H9 (cell line): ENCODE measurements around the gene GSTO1. TPM values are rescaled to one million over a fixed set of nuclear protein-coding genes. Genes with fewer than 3 reads are reported as not detected.

Experiments
- DNase-seq: peaks from one replicate; pipeline ENCODE4 v3.0.0-alpha.2; 2017
- H2AFZ ChIP-seq: one replicate; pipeline ENCODE4 v1.6.1; 2013; ENCODE audit warnings: mild to moderate bottlenecking, low read length, control low read depth, moderate library complexity
- H2AK5ac ChIP-seq: 2 replicates; pipeline ENCODE4 v1.6.1; 2013; ENCODE audit warnings: low read length, control low read depth, mixed read lengths; ENCODE audit not compliant: insufficient read length
- H2BK120ac ChIP-seq: one replicate; pipeline ENCODE4 v1.6.1; 2013; ENCODE audit warnings: low read depth, mild to moderate bottlenecking, low read length, control low read depth, inconsistent platforms; ENCODE audit not compliant: poor library complexity, severe bottlenecking
- H2BK12ac ChIP-seq: 2 replicates; pipeline ENCODE4 v1.6.1; 2013; ENCODE audit warnings: low read length, control low read depth, mixed read lengths, low read depth; ENCODE audit not compliant: insufficient read length
- H2BK15ac ChIP-seq: 2 replicates; pipeline ENCODE4 v1.6.1; 2013; ENCODE audit warnings: low read depth, low read length, control low read depth
- H2BK20ac ChIP-seq: one replicate; pipeline ENCODE4 v1.6.1; 2013; ENCODE audit warnings: low read depth, mild to moderate bottlenecking, low read length, control low read depth, inconsistent platforms; ENCODE audit not compliant: poor library complexity, severe bottlenecking
- H2BK5ac ChIP-seq: 2 replicates; pipeline ENCODE4 v1.6.1; 2013; ENCODE audit warnings: low read length, control low read depth, mixed read lengths; ENCODE audit not compliant: insufficient read length
- H3K14ac ChIP-seq: 2 replicates; pipeline ENCODE4 v1.6.1; 2013; ENCODE audit warnings: low read length, control low read depth; ENCODE audit not compliant: insufficient read depth
- H3K18ac ChIP-seq: 2 replicates; pipeline ENCODE4 v1.6.1; 2013; ENCODE audit warnings: low read depth, mild to moderate bottlenecking, mixed read lengths, low read length, control low read depth; ENCODE audit not compliant: insufficient read length
- H3K23ac ChIP-seq: 2 replicates; pipeline ENCODE4 v1.6.1; 2013; ENCODE audit warnings: low read length, control low read depth, mixed read lengths, low read depth; ENCODE audit not compliant: insufficient read length
- H3K23me2 ChIP-seq: 2 replicates; pipeline ENCODE4 v1.6.1; 2013; ENCODE audit warnings: low read depth, mild to moderate bottlenecking, mixed read lengths, low read length, control low read depth; ENCODE audit not compliant: insufficient read length, poor library complexity, severe bottlenecking
- H3K27ac ChIP-seq: 2 replicates; pipeline ENCODE4 v1.5.1; 2013; ENCODE audit warnings: low read length, control low read depth, mixed read lengths, low read depth; ENCODE audit not compliant: insufficient read length
- H3K27me3 ChIP-seq: 2 replicates; pipeline ENCODE4 v1.6.1; 2013; ENCODE audit warnings: low read length, control low read depth, inconsistent platforms; ENCODE audit not compliant: insufficient read depth
- H3K4ac ChIP-seq: 2 replicates; pipeline ENCODE4 v1.6.1; 2013; ENCODE audit warnings: low read depth, mild to moderate bottlenecking, control low read depth, inconsistent platforms, low read length, moderate library complexity
- H3K4me1 ChIP-seq: 2 replicates; pipeline ENCODE4 v1.6.1; 2013; ENCODE audit warnings: low read length, control low read depth, inconsistent platforms; ENCODE audit not compliant: insufficient read depth
- H3K4me2 ChIP-seq: 2 replicates; pipeline ENCODE4 v1.6.1; 2013; ENCODE audit warnings: low read length, control low read depth, mixed read lengths; ENCODE audit not compliant: insufficient read length, insufficient read depth
- H3K56ac ChIP-seq: 2 replicates; pipeline ENCODE4 v1.6.1; 2013; ENCODE audit warnings: low read depth, mild to moderate bottlenecking, mixed read lengths, low read length, control low read depth; ENCODE audit not compliant: insufficient read length
- H3K79me1 ChIP-seq: 2 replicates; pipeline ENCODE4 v1.6.1; 2013; ENCODE audit warnings: low read depth, mild to moderate bottlenecking, moderate library complexity, low read length, control low read depth, inconsistent platforms; ENCODE audit not compliant: insufficient read depth, poor library complexity, severe bottlenecking
- H3K79me2 ChIP-seq: 2 replicates; pipeline ENCODE4 v1.6.1; 2013; ENCODE audit warnings: low read length, control low read depth, inconsistent platforms; ENCODE audit not compliant: insufficient read depth
- H3K9ac ChIP-seq: 2 replicates; pipeline ENCODE4 v1.6.1; 2013; ENCODE audit warnings: low read length, control low read depth, mixed read lengths; ENCODE audit not compliant: insufficient read length; ENCODE audit errors: extremely low read depth
- H3K9me3 ChIP-seq: one replicate; pipeline ENCODE4 v1.6.1; 2013; ENCODE audit warnings: low read depth, low read length, inconsistent platforms; ENCODE audit not compliant: control insufficient read depth
- H3T11ph ChIP-seq: one replicate; pipeline ENCODE4 v1.6.1; 2013; ENCODE audit warnings: mild to moderate bottlenecking, low read length, control low read depth, inconsistent platforms
- H4K20me1 ChIP-seq: one replicate; pipeline ENCODE4 v1.6.1; 2013; ENCODE audit not compliant: control insufficient read depth, insufficient read length, insufficient read depth
- H4K5ac ChIP-seq: 2 replicates; pipeline ENCODE4 v1.6.1; 2013; ENCODE audit warnings: low read depth, mild to moderate bottlenecking, mixed read lengths, low read length, control low read depth; ENCODE audit not compliant: insufficient read length
- H4K8ac ChIP-seq: replicated peaks from 2 replicates; pipeline ENCODE4 v1.6.1; 2013; ENCODE audit warnings: low read length, control low read depth, mixed read lengths, low read depth; ENCODE audit not compliant: insufficient read length
- H4K91ac ChIP-seq: 2 replicates; pipeline ENCODE4 v1.6.1; 2013; ENCODE audit warnings: low read depth, mild to moderate bottlenecking, moderate library complexity, mixed read lengths, low read length, control low read depth; ENCODE audit not compliant: insufficient read length
- H3K27ac Mint-ChIP-seq, 3 experiments: 2 replicates in 2 of 3; 3 replicates in 1 of 3; pipeline ENCODE4 v1.8.0; 2020 to 2021; ENCODE audit warnings: mixed read lengths in 3 of 3, mild to moderate bottlenecking in 1 of 3, moderate library complexity in 1 of 3
- H3K27me3 Mint-ChIP-seq: 2 replicates; pipeline ENCODE4 v1.8.0; 2021; ENCODE audit warnings: low read depth, mild to moderate bottlenecking, moderate library complexity, mixed read lengths
- H3K36me3 Mint-ChIP-seq, 3 experiments: 2 replicates in 2 of 3; 3 replicates in 1 of 3; pipeline ENCODE4 v1.8.0; 2020 to 2021; ENCODE audit warnings: low read depth in 3 of 3, mixed read lengths in 3 of 3; ENCODE audit not compliant: insufficient read depth in 1 of 3
- H3K4me1 Mint-ChIP-seq, 2 experiments: 2 replicates each; pipeline ENCODE4 v1.8.0; 2020; ENCODE audit warnings: mixed read lengths in 2 of 2
- H3K4me3 Mint-ChIP-seq, 2 experiments: 2 replicates in 1 of 2; 3 replicates in 1 of 2; pipeline ENCODE4 v1.8.0; 2020 to 2021; ENCODE audit warnings: mild to moderate bottlenecking in 2 of 2, mixed read lengths in 2 of 2, moderate library complexity in 1 of 2
- H3K9me3 Mint-ChIP-seq, 2 experiments: 2 replicates in 1 of 2; 3 replicates in 1 of 2; pipeline ENCODE4 v1.8.0; 2020; ENCODE audit warnings: mild to moderate bottlenecking in 2 of 2, mixed read lengths in 2 of 2, moderate library complexity in 1 of 2
- WGBS: extraction: QIAGEN DNeasy Blood & Tissue Kit; methylation state at CpG from one replicate; pipeline ENCODE4 v1.1.7; 2013; ENCODE audit warnings: missing lambda C conversion rate, low lambda C conversion rate, mixed read lengths; ENCODE audit not compliant: insufficient read length; ENCODE audit errors: extremely low coverage; 5-methylcytosine and 5-hydroxymethylcytosine counted together
- total RNA-seq: library from RNA; stranded (reverse); gene quantifications from 2 replicates; pipeline ENCODE4 v1.2.1, GENCODE V29; 2021
- TF ChIP-seq, protein P1 (sequence below): fragments of 200-600 bp; sonication (generic); conservative IDR thresholded peaks from 3 replicates; pipeline ENCODE4 v1.8.0; 2021; ENCODE audit warnings: antibody characterized with exemption, mild to moderate bottlenecking

Gene GSTO1
- total RNA-seq, 1 experiment from 2014 or later: 114 TPM

GRCh38 chr10:104218751-104219150, 35.9 kb upstream of the GSTO1 start:
- H3T11ph ChIP-seq: no peak overlapping the region
- no CpG with 5 or more reads among the region's 7 CpGs for WGBS
- no peak overlapping the region for H3K27ac Mint-ChIP-seq

More at GRCh38 chr10:104218751-104219150, 35.9 kb upstream of the GSTO1 start:
- H4K20me1 ChIP-seq: no peaks in the 10 kb centered on the region
- H3K79me1 ChIP-seq: no peaks in the 10 kb centered on the region
- no peak overlapping the region for H3K9ac ChIP-seq
- H3K9me3 ChIP-seq: no peaks in the 10 kb centered on the region
- H4K91ac ChIP-seq: no peak overlapping the region
- TF ChIP-seq, protein P1, sequence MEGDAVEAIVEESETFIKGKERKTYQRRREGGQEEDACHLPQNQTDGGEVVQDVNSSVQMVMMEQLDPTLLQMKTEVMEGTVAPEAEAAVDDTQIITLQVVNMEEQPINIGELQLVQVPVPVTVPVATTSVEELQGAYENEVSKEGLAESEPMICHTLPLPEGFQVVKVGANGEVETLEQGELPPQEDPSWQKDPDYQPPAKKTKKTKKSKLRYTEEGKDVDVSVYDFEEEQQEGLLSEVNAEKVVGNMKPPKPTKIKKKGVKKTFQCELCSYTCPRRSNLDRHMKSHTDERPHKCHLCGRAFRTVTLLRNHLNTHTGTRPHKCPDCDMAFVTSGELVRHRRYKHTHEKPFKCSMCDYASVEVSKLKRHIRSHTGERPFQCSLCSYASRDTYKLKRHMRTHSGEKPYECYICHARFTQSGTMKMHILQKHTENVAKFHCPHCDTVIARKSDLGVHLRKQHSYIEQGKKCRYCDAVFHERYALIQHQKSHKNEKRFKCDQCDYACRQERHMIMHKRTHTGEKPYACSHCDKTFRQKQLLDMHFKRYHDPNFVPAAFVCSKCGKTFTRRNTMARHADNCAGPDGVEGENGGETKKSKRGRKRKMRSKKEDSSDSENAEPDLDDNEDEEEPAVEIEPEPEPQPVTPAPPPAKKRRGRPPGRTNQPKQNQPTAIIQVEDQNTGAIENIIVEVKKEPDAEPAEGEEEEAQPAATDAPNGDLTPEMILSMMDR: no peak
- no peak overlapping the region for H2BK20ac ChIP-seq
- no peak overlapping the region for H3K56ac ChIP-seq
- Mint-ChIP-seq H3K4me1 (no peaks in the 10 kb centered on the region), H3K9me3 (no peaks in the 10 kb centered on the region), H3K36me3 (no peaks in the 10 kb centered on the region), H3K27me3 (no peaks in the 10 kb centered on the region; the same call in 1 of the 2 replicates), H3K4me3 (no peak overlapping the region)
- H3K23me2 ChIP-seq: no peaks in the 10 kb centered on the region
- no peak for DNase-seq
- no peak overlapping the region for H2AK5ac ChIP-seq
- no peaks in the 10 kb centered on the region for H3K79me2 ChIP-seq
- no peak overlapping the region for H3K23ac ChIP-seq
- no peak overlapping the region for H3K4ac ChIP-seq
- H3K27ac ChIP-seq: no peak overlapping the region
- no peak overlapping the region for H2BK5ac ChIP-seq
- no peak overlapping the region for H2AFZ ChIP-seq
- H4K5ac ChIP-seq: no peak overlapping the region
- H4K8ac ChIP-seq: no peak overlapping the region
- H2BK120ac ChIP-seq: no peak overlapping the region
- no peak overlapping the region for H2BK12ac ChIP-seq
- no peak overlapping the region for H3K18ac ChIP-seq
- H2BK15ac ChIP-seq: no peak overlapping the region
- no peaks in the 10 kb centered on the region for H3K27me3 ChIP-seq
- H3K14ac ChIP-seq: no peak overlapping the region
- H3K4me2 ChIP-seq: no peak overlapping the region
- no peaks in the 10 kb centered on the region for H3K4me1 ChIP-seq
